NCI-H128 (cell line): ENCODE measurements around the gene L2HGDH.

Experiments used
- DNase-seq: peaks from one replicate; lab custom pipeline; 2025; ENCODE audit not compliant: unreplicated experiment; lab: John Stamatoyannopoulos, UW

The L2HGDH gene

GRCh38 chr14:50230701-50231474, 81.1 kb downstream of the L2HGDH start:
- DNase-seq = no peak

GRCh38 chr14:50230401-50230700, 81.7 kb downstream of the L2HGDH start:
- no peak for DNase-seq

GRCh38 chr14:50229681-50230080, 82.3 kb downstream of the L2HGDH start:
- no peak for DNase-seq

- no peak for DNase-seq
Observed at GRCh38 chr14:50228313-50228712, 83.7 kb downstream of the L2HGDH start.

GRCh38 chr14:50225974-50226297, 86.1 kb downstream of the L2HGDH start:
- no peak for DNase-seq

GRCh38 chr14:50225067-50225973, 86.7 kb downstream of the L2HGDH start:
- DNase-seq = no peak

- no peak for DNase-seq
Observed at GRCh38 chr14:50222055-50222613, 89.9 kb downstream of the L2HGDH start.

GRCh38 chr14:50218501-50218900, 93.5 kb downstream of the L2HGDH start:
- DNase-seq = no peak

- DNase-seq = no peak
Observed at GRCh38 chr14:50215416-50215815, 96.6 kb downstream of the L2HGDH start.

GRCh38 chr14:50213795-50214194, 98.2 kb downstream of the L2HGDH start:
- DNase-seq = no peak

- DNase-seq = no peak
Observed at GRCh38 chr14:50212726-50213125, 99.3 kb downstream of the L2HGDH start.

- no peak for DNase-seq
Observed at GRCh38 chr14:50210074-50210473, 102.0 kb downstream of the L2HGDH start.

- no peak for DNase-seq
Observed at GRCh38 chr14:50198499-50198898, 113.5 kb downstream of the L2HGDH start.

GRCh38 chr14:50191499-50191898, 120.5 kb downstream of the L2HGDH start:
- no peak for DNase-seq
